ENCODE data around the gene CTBP1. TPM values are rescaled to one million over a fixed set of nuclear protein-coding genes. Genes with fewer than 3 reads are reported as not detected.

Gene CTBP1
- total RNA-seq, 1 experiment from 2014 or later: 223 TPM

- intact Hi-C loops (cut with micrococcal nuclease): no loop called here
- TF ChIP-seq EZH2phosphoT487 (IDR thresholded peaks at IDR 0.05; ENCODE audit: borderline replicate concordance, low read length): no peak
- TF ChIP-seq EZH2 (IDR thresholded peaks at IDR 0.05; ENCODE audit: low read length, unreplicated experiment): no peak
- no peak for TF ChIP-seq CTCF (conservative IDR thresholded peaks at IDR 0.05; ENCODE audit: low read depth, low read length)
- no TSS peak for BruUV-seq (replicated peaks)
- Histone ChIP-seq H3K79me2 (ENCODE audit: low read length) (no peaks in the 10 kb centered on the region), H3K9ac (ENCODE audit: low read length) (no peak overlapping the region), H3K4me3 (ENCODE audit: low read length) (no peak overlapping the region), H3K9me3 (ENCODE audit: low read length) (no peaks in the 10 kb centered on the region), H3K27ac (ENCODE audit: low read length) (no peak overlapping the region), H4K20me1 (ENCODE audit: low read length) (no peaks in the 10 kb centered on the region), H3K4me1 (ENCODE audit: insufficient read depth, low read length) (peaks cover 5% of the 10 kb centered on the region; the same call in 1 of the 2 replicates), H3K27me3 (ENCODE audit: low read length) (peaks cover 9% of the 10 kb centered on the region), H3F3A (ENCODE audit: low read length, unreplicated experiment) (no peaks in the 10 kb centered on the region), H3K9me2 (replicated peaks; ENCODE audit: low read length) (no peaks in the 10 kb centered on the region), H2AFZ (ENCODE audit: low read length) (no peak overlapping the region), H3K4me2 (ENCODE audit: low read length) (no peak overlapping the region), H3K36me3 (ENCODE audit: low read depth, low read length) (no peaks in the 10 kb centered on the region)
- ChIA-PET CTCF (no interaction called here), POLR2A (ENCODE audit: unreplicated experiment) (no interaction called here)
- ATAC-seq (no peak), DNase-seq (no peak)
Observed at GRCh38 chr4:1176398-1177273, 72.3 kb downstream of the CTBP1 start.

DNA sequence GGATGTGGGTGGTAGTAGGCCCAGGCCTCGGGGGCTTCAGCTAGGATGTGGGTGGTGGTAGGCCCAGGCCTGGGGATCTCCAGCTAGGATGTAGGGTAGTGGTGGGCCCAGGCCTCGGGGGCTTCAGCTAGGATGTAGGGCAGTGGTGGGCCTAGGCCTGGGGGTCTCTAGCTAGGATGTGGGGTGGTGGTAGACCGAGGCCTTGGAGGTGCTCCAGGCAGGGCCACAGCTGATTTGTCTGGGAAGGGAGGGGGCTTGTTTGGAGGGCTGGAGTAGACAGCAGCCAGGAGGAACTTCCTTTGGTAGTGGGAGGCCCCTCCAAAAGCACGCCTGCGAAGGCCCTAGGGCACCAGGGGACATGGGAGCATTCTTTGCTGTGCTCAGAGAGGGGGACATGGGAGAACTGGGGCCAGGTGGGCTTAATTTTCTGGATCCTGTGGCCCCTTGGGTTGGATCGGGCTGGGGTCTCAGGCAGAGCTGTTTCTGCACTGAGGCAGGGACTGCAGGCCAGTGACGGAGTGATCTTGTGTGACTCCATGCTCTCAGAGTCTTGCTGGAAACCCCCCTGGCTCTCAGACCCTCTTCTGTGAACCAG, 73.2 kb downstream of the CTBP1 start:
- H3K9me2 ChIP-seq (replicated peaks; ENCODE audit: low read length): no peaks in the 10 kb centered on the region
- H3K79me2 ChIP-seq (ENCODE audit: low read length): no peaks in the 10 kb centered on the region
- no peaks in the 10 kb centered on the region for H3K9me3 ChIP-seq (ENCODE audit: low read length)
- H3K9ac ChIP-seq (ENCODE audit: low read length): no peak overlapping the region
- no peaks in the 10 kb centered on the region for H3K36me3 ChIP-seq (ENCODE audit: low read depth, low read length)
- no peaks in the 10 kb centered on the region for H4K20me1 ChIP-seq (ENCODE audit: low read length)
- no peak overlapping the region for H2AFZ ChIP-seq (ENCODE audit: low read length)
- BruUV-seq (replicated peaks): no TSS peak
- intact Hi-C loops (cut with micrococcal nuclease): no loop called here
- no peak for ATAC-seq
- TF ChIP-seq EZH2phosphoT487 (IDR thresholded peaks at IDR 0.05; ENCODE audit: borderline replicate concordance, low read length): no peak
- no peak for TF ChIP-seq EZH2 (IDR thresholded peaks at IDR 0.05; ENCODE audit: low read length, unreplicated experiment)
- TF ChIP-seq CTCF (conservative IDR thresholded peaks at IDR 0.05; ENCODE audit: low read depth, low read length): no peak
- no peak overlapping the region for H3K4me3 ChIP-seq (ENCODE audit: low read length)
- H3F3A ChIP-seq (ENCODE audit: low read length, unreplicated experiment): no peaks in the 10 kb centered on the region
- H3K27ac ChIP-seq (ENCODE audit: low read length): no peak overlapping the region
- H3K4me2 ChIP-seq (ENCODE audit: low read length): no peak overlapping the region
- DNase-seq: no peak
- ChIA-PET CTCF (no interaction called here), POLR2A (ENCODE audit: unreplicated experiment) (no interaction called here)
- H3K27me3 ChIP-seq (ENCODE audit: low read length): peaks cover 15% of the 10 kb centered on the region
- peaks cover 5% of the 10 kb centered on the region; the same call in 1 of the 2 replicates for H3K4me1 ChIP-seq (ENCODE audit: insufficient read depth, low read length)

Measured in PC-3 (cell line).